CD4-positive, alpha-beta T cell treated with Interferon gamma for 1 hour (primary cell): ENCODE measurements around the gene TEAD1.

Source experiments
- DNase-seq: peaks from one replicate; pipeline ENCODE4 v3.0.0-alpha.2; 2020

The TEAD1 gene

DNA sequence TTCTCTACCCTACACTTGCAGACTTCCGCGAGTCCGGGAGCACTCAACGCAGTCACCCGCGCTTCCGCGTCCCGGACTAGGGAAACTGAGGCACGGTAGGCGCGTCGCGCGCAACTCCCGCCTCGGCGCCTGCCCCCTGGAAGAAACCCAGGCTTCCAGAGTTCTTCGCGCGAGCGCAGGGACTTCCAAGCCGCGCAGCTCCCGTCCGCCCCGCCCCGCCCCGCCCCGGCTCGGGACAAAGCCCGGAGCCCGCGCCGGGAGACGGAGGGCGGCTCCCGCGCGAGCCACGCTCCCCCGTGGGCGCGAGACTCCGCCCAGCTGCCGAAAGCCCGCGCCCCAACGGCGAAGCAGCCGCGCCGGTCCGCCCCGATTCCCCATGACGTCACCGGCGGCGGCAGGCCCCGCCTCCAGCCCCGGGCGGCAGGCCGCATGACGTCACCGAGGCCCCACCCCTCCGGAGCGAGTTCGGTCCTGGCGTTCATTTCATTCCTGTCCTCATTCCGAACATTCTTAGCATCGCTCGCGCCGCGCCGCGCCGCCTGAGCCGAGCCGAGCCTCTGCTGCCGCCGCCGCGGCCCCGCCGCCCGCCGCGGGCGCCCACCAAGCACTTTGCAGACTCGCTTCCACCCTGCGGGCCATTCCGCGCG is at the start of gene TEAD1:
Gene TEAD1 (plus strand): TSS at position 498 of the 647 bp plus-strand sequence.
- DNase-seq = peak; percentile 79

DNA sequence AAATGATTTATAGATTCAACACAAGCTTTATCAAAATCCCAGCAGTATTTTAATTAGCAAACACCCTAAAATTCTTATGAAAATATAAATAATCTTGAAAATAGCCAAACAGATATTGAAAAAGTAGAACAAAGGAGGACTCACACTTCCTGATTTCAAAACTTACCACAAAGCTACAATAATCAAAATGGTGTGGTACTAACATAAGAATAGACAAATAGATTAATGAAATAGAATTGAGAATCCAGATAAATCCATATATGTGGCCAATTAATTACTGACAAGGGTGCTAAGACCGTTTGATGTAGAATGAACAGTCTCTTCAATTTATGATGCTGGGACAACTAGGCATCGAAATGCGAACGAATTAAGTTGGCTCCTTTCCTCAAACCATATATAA is 49.6 kb upstream of the TEAD1 start:
- no peak for DNase-seq

DNA sequence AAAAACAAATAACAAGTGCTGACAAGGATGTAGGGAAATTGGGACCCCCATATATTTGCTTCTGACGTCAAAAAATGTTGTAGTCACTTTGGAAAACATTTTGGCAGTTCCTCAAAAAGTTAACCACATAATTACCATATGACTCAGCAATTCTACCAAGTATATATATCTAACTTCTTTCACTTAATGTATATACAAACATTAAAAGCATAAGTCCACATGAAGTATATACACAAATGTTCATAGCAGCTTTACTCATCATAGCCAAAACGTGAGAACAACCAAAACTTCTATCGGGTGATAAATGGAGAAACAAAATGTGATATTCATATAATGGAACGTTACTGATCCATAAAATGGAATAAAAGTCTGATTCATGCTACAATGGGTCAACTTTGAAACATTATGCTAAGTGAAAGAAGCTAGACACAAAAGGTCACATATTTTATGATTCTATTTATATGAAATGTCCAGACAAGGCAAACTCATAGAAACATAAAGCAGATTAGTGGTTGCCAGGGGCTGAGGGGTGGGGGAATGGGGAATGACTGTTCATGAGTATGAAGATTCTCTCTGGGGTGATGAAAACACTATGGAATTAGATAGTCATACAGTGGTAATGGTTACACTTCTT is 48.7 kb upstream of the TEAD1 start:
- DNase-seq = no peak

DNA sequence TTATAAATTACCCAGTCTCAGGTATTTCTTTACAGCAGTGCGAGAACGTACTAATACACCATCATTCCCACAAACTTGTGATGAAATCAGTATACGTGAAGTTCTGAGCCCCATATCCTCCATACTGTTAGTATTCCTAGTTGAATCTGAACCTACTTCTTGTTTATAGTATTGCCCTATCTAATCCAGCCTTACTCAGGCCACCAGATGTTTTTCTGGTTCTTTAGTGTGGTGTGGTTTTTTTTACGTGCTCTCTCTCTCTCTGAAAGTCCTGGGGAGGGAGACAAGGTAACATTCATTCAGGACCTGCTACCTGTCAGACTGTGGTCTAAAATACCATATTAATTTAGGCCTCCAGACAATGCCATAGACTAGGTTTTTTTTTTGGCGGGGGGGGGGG is 47.6 kb upstream of the TEAD1 start:
- DNase-seq = no peak

DNA sequence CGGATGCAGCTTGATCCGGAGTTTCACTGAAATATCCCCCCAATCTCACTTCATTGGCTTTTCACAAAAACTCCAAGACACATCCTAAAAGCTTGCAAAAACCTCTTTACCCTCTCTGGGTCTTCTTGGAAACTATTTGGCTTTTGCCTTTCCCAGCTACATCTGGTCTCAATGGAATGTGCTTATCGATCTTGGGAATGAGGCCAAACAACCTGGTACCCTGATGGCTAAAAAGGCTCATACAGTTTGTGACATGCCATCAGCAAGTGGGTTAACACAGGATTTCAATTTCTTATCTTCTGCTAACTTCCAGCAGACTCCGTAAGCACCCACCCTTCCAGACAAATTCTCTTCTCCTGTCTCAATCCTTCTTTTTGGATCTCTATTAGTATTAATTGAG is 45.9 kb upstream of the TEAD1 start:
- no peak for DNase-seq

DNA sequence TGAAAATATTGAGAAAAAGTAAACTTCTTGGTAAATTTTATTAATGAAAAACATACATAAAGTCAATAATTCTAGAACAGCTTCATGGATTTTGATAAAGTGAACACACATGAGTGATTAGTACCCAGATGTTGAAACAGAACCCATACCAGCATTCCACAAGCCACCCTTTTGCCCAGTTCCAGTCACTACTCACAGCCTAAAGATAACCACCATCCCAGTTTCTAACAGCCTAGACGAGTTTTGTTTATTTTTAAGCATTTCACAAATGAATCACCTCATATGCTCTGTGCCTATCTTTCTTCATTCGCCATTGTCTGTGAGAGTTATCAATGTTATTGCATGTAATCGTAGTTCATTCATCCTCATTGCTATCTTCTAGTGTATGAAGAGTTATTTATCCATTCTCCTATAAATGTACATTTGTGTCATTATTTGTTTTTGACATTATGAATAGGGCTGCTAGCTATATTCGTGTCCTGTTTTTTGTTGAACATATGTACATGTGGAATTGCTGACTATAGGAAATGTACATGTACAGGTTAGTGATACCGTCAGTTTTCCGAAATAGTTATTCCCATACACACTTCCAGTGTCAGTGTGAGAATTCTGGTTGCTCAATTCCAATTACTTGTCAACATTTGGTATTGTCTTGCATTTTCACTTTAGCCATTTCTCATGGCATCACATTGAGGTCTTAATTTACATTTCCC is 44.5 kb upstream of the TEAD1 start:
- no peak for DNase-seq

DNA sequence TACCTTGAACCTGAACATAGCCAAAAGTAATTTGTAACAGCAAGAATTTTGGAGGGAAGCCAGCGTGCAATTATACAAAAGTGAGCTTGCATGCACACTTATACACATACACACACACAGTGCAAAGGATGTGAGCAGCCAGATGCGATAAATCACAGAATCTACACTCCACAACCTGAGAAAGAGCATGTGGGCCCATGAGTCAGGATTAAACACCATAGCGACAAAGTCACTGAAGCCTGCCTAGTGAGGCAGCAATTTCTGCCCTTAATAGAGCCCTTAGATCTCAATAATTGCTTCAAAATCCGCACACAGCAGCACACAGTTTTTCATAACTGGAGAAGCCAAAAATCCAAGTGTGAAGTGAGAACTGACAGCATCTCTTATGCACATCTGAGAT is 42.6 kb upstream of the TEAD1 start:
- no peak for DNase-seq

DNA sequence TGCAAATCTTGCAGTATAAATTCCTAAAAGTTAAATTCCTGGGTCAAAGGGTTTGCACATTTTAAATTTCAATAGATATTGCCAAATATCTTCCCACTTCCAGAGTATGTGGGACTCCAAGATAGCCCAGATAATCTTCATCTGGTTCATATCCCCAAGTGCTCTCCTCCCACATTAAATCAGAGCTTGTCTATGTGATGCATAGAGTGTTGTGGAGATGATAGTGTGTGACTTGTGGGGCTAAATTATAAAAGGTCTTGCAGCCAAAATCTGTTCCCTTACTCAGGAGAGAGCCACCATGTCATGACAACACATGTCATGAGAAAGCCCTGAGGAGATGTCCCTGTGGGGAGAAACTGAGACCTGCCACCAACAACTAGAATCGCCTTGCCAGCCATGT is 39.9 kb upstream of the TEAD1 start:
- no peak for DNase-seq

DNA sequence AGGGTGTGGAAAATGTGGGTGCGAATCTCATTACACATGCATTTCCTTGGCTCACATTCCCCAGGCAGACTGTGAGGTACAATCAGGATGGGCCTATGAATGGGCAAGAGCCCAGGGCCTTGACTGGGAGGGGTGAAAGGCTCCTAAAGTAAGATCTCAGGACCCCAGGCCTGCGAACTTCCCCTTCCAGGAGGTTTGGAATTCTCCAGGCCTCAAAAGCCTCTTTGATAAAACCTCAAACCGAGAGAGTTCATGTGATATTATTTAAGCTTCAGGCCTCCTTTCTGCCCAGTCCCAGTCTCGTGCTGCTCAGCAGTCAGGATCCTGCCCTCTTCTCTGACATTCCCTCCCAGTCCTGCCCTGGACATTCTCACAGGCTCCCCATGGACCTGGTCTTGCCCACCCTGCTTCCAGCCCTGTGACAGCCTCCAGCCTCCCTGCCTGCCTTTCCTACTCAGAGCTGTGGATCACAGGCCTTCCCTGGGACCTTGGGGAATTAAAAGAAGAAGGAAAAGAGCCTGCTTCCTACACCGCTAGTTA is 37.3 kb upstream of the TEAD1 start:
- no peak for DNase-seq

DNA sequence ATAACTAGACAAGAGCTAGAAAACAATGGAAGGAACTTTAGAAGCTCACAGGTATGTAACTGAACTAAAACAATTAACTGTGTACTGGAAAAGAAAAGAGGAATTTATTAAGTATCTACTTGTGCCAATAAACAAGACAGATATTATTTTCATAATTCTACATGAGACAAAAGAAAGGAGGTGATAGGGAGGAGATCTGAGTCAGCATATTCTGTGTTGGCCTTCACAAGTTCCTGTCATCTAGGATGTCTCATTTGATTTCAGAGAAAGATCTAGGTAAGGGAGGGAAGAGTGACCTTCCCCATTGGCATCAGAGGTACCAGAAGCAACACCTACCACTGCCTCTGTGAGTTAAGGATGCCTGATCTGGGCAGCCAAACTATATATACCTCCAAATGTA is 34.8 kb upstream of the TEAD1 start:
- no peak for DNase-seq

DNA sequence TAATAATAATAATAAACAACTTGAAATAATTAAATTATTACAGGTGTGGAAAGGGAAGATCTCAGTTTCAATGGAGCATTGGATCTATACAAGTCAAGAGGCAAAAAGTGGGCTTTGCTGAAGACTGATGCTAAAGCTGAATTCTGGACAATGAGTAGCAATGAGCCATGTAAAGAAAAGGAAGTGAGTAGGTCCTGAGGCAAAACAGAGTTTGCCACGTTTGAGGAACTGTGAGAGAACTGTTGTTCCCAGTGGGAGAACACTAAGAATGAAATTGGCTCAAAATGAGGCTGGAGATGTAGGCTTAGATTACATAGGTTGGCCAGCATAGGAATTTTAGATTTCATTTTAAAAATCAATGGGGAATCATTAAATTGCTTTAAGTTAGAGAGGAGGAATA is 33.9 kb upstream of the TEAD1 start:
- DNase-seq = no peak

DNA sequence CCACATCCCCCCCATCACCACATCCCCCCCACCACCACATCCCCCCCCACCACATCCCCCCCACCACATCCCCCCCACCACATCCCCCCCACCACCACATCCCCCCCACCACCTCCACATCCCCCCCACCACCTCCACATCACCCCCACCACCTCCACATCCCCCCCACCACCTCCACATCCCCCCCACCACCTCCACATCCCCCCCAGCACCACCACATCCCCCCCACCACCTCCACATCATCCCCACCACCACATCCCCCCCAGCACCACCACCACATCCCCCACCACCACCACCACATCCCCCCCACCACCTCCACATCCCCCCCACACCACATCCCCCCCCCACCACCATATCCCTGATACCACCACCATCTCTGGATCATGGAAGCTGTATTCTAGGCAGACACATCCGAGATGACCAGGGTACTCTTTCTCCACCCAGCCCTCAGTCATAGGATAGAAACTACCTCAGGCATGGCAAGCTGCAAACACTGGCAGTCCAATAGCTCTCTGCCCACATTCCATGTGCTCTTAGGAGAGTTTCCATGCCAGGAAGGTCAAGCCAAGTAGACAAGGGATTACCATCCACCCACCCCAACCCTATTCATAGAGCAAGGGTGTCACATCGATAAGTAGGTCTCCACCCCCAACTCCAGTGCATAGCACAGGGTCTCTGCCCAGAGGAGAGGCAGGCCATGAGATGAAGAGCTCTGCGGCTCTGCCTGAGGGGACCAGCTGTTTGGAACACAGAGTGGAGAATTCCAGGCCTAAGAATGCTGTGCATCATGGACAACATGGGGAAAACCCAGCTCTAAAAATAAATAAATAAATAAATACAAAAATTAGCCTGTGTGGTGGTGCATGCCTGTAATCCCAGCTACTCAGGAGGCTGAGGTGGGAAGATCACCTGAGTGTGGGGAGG is 33.0 kb upstream of the TEAD1 start:
- no peak for DNase-seq

DNA sequence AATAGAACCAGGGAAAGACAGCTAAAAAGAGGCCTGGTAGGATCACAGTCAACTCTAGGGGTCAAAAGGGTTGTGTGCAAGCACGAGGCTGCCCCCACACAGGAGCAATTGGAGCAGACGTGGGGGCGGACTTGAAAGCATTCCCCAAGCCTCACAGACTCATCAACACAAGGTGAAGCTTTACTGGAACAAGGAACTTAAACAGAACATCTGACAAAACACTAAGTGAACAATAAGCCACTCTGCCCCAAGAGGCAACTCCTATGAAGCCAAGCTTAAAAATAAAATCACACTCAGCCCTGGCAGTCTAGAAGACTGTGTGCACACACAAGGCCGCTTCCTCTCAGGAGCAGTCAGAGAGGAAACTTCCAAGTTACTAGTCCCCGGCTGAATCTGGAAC is 32.2 kb upstream of the TEAD1 start:
- no peak for DNase-seq

DNA sequence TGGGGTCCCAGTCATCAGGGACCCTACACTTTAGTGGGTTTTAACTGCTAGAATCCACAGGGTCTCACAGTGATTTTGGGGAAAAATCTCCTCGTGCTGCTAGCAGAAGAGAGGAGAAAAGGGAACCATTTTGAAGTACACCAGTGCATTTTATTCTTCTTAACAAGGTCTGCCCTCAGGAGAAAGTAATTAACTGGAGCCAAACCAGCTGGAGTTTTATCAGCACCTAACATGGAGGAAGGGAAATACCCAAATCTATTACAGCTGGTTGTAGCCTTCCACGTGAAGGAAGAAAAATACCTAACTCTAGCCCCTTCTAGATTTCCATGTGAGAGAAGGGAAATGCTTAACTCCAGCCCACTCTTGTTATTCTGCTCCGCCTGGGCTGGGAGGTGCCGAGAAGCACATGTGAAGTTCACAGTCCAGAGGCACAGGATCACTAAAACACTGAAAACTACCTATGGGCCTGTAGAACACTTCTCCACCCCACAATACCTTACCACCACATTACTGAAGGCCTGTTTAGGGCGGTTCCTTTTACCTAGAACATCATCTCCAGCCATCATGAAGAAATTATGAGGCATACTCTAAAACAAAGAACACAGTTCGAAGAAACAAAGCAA is 31.3 kb upstream of the TEAD1 start:
- DNase-seq = no peak

DNA sequence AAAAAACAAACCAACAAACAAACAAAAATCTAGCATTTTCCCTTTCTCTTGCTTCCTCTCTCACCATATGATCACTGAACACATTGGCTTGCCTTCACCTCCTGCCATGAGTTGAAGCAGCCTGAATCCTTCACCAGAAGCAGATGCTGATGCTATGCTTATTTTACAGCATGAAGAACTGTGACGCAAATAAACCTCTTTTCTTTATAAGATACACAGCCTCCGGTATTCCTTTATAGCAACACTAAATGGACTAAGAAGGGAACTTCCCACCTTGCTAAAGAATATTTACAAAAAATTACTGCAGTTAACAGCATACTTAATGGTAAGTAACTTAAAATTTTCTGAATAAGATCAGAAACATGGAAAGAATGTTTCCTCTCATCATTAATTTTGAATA is 27.7 kb upstream of the TEAD1 start:
- no peak for DNase-seq

DNA sequence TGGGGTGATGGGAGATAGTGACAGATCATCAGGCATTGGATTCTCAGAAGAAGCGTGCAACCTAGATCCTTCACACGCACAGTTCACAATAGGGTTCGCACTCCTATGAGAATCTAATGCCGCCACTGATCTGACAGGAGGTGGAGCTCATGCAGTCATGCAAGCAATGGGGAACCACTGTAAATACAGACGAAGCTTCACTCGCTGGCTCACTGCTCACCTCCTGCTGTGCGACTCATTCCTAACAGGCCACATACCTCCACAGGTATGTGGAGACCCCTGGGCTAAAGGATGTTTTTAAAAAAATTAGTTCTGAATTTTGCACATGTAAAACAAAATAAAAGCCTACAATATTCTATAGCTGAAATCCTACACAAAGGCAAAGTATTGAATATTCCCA is 20.5 kb upstream of the TEAD1 start:
- DNase-seq = no peak

DNA sequence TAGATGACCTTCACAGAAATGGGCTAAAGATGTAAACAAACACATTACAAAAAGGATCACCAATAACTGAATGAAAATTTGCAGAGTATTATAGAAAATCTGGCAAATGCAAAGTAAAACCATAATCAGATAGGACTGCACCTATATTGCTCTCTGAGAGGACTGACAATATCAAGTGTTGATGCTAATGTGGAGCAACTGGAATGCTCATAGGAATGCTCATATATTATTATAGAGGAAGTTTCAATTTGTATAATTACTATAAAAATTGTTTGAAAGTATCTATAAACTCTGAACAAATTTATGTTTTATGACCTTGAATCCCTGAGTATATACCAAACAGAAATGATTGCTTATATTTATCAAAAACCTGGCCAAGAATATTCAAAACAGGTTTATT is 18.4 kb upstream of the TEAD1 start:
- DNase-seq = no peak

DNA sequence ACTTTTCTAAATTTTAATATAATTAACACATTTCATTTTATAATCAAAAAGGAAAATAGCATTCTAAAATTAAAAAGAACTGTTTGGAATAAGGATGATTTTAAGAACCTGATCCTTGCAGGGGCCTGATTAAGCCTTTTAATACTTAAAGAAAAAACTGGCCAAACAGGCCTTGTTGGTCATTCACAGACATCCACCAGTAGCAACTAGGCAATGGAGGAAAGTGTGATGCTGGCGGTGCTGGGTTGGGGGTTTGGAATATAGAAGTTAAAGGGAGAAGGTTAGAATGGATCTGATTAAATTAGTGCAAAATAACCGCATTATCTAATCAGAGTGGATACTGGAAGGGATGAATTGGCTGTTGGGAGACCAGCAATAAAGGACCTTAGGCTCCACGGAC is 16.9 kb upstream of the TEAD1 start:
- no peak for DNase-seq

DNA sequence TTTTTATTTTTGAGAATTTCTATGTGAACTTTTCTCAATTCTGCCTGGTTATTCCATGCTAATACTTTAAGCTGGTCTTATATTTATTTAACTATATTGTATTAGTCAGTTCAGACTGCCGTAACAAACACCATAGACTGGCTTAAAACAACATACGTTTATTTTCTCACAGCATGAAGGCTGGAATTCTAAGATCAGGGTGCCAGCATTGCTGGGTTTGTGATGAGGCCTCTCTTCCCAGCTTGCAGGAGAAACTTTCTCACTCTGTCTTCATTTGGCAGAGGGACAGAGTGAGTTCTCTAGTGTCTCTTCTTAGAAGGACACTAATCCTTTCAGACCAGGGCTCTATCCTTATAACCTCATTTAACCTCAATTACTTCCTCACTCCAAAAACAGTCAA is 16.2 kb upstream of the TEAD1 start:
- DNase-seq = no peak

DNA sequence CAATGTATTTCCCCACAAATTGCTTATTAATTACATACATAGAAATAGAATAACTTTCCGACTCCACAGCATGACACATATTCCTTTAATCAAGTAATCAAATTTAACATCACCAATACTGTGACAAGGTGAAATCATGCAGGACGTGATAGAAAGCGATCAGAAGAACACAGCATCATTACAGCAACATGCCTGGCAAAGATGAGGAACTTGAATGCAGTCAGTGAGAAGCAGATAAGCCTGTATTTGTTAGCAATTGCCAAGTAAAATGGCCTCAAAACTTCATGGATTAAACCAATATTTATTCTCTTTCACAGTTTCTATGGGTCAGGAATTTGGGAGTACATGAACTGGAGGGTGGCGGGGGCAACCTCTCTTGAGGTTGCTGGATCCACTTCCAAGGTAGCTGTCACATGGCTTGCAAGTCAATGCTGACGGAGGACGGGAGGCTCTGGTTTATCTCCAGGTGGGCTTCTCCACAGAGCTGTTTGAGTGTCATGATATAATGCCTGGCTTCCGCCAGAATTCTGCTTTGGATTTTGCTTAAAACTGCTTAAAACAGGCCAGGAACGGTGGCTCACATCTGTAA is 12.0 kb upstream of the TEAD1 start:
- DNase-seq = no peak

DNA sequence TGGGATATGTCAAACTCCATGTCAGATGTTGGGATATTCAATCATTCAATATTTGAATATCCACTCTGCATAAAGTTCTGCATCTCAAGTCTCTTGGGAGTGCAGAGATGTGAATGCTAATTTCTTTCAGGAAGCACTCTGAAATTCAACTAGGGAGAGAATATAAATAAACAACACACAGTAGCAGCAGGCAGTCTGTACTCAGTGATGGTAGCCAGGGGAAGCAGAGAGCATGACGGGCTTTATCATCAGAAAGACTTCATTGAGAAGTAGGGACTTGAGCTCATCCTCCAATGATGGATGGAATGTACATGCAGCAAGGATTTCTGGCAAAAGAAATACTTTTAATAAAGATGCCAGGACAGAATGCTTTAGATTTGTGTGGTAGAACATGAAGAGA is 9.8 kb upstream of the TEAD1 start:
- no peak for DNase-seq

DNA sequence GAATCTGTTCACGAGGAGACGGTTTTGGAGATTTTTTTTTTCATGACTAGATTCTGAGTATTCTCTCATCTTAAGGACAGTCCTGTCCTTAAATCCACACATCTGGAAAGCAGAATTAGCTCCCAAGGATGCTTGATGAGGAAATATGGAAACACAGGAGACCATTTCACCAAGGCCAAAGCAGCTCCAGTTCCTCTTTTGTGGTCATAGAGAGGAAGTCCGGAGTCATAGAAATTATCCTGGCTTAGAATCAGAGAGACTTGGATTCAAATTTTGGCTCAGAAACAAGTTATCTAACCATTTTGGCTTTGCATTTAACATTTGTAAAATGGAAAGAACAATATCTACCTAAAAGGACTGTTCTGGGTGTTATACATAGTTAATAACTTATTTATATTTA is 7.3 kb upstream of the TEAD1 start:
- DNase-seq = no peak
